Cerebellar nuclear complex (tissue), 1 donor: ENCODE measurements around the gene GMPR2.

Experiments
- DNase-seq, 2 experiments: peaks; one replicate each; lab custom pipeline; 2025; lab: John Stamatoyannopoulos, UW

The GMPR2 gene

DNA sequence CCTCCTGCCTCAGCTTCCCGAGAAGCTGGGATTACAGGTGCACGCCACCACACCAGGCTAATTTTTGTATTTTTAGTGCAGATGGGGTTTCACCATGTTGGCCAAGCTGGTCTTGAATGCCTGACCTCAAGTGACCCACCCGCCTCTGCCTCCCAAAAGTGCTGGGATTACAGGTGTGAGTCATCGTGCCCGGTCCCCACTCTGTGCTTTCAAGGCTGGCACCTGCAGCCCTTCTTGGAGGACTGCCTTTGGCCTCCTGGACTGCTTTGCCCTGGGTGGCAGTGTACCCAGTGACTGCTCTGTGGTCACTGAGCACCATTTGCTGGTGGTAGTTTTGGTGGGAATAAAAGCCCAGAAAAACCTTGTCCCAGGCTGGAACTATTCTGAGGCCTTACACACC, 54.3 kb downstream of the GMPR2 start:
- DNase-seq = no peak
